ENCODE results near the gene GPATCH4. TPM values are rescaled to one million over a fixed set of nuclear protein-coding genes. Genes with fewer than 3 reads are reported as not detected.
A peak's percentile ranks its signal among the peaks of the same experiment; 100 is the strongest.

The GPATCH4 gene
- total and polyA plus RNA-seq, 10 of the 15 experiments (the other 5 are each of a cell fraction or from before 2014, with no cell fraction given) = 35.5 to 111 (median 73.9) TPM

DNA sequence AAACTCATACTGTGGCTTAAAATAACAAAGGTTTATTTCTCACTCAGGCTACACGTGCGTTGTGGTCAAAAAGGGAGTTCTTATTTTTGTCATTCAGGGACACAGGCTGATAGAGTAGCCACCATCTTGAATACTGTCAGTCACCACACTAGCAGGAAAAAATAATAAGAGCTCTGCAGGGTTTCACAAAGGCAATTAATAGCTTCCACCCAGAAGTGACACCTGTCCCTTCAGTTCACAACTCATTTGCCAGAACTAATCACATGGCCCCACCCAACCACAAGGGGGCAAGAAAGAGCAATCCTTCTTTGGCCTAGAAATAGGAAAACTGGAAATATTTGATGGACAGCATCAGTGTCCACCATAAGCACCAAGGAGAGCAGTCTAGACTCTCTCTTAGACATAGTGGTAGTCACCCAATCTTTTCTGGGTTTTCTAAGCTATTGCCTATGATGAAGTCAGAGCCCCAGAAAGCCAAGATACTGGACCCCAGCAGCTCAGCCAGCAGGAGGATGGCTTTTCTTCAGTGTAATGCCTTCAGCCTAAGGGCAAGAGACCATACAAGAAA lies 26.1 kb upstream of the GPATCH4 start (continued):
- TF ChIP-seq HDAC6 (IDR thresholded peaks at IDR 0.05; ENCODE audit: unreplicated experiment) (no peak), SIN3A (IDR thresholded peaks at IDR 0.05; ENCODE audit: low read depth, low read length) (no peak), SUZ12 (IDR thresholded peaks at IDR 0.05; ENCODE audit: unreplicated experiment) (no peak), PAX5 (IDR thresholded peaks at IDR 0.05; ENCODE audit: borderline replicate concordance, low read depth, low read length) (no peak), RAD21 (IDR thresholded peaks at IDR 0.05; ENCODE audit: insufficient read depth, low read depth, low read length) (peak; percentile 59), FOS (IDR thresholded peaks at IDR 0.05; ENCODE audit: borderline replicate concordance, extremely low read depth, insufficient read length) (no peak)

DNA sequence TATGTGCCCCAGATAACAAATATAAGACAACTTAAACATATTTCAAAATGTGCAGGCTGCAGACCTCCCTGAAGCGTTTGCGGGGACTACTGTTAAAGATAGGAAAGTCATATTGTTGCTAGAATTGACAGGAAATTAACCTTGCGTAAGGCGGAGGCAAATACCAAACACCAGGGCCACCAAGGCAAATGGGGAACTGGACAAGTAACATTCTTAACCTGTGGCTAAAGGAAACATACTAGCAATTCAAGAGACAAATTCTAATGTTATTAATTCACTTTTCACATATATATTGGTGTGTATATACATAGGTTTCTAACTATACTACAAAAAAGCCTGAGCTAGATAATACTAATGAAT lies 24.8 kb upstream of the GPATCH4 start:
- FAIRE-seq (no peak), ATAC-seq (no peak), DNase-seq (ENCODE audit: low read depth, low spot score) (no peak)
- ChIA-PET RAD21 (ENCODE audit: unreplicated experiment) (interaction anchor here (0.6 to 2.4 kb wide), 6 partner anchors 17 to 240 kb away, joined by 3 to 20 read pairs (median 4); no protein-coding TSS in a partner anchor), POLR2A (interaction anchor here (1.1 kb wide), 1 partner anchor 52 kb away, joined by 7 read pairs; no protein-coding TSS in a partner anchor), CTCF (interaction anchor here (0.8 to 9.2 kb wide), 21 partner anchors 11 to 264 kb away, joined by 3 to 208 read pairs (median 8); partner anchors contain the start of genes BCAN, CRABP2, NAXE and NES), SMC1A (ENCODE audit: uncharacterized antibody, unreplicated experiment) (interaction anchor here (0.8 to 3.0 kb wide), 11 partner anchors 11 to 100 kb away, joined by 3 to 18 read pairs (median 5); no protein-coding TSS in a partner anchor)
- TF ChIP-seq IRF3 (IDR thresholded peaks at IDR 0.05) (no peak), IRF4 (IDR thresholded peaks at IDR 0.05; ENCODE audit: low read depth, low read length) (no peak), DPF2 (IDR thresholded peaks at IDR 0.05) (no peak), IKZF2 (IDR thresholded peaks at IDR 0.05) (no peak), ELK1 (IDR thresholded peaks at IDR 0.05; ENCODE audit: low read depth, low read length) (no peak), SMARCA5 (IDR thresholded peaks at IDR 0.05) (no peak)
- TF ChIP-seq, protein P1, sequence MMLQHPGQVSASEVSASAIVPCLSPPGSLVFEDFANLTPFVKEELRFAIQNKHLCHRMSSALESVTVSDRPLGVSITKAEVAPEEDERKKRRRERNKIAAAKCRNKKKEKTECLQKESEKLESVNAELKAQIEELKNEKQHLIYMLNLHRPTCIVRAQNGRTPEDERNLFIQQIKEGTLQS (IDR thresholded peaks at IDR 0.05; ENCODE audit: borderline replicate concordance, extremely low read depth, low read depth, low read length) = no peak
- Histone ChIP-seq H3K79me2 (ENCODE audit: control insufficient read depth, insufficient read depth, low read length) (no peaks in the 10 kb centered on the region), H2AFZ (ENCODE audit: control insufficient read depth, low read depth, low read length) (no peak overlapping the region), H3K27ac (ENCODE audit: control insufficient read depth, insufficient read depth) (no peak overlapping the region), H3K36me3 (ENCODE audit: control insufficient read depth in 2 of 2, insufficient read depth in 2 of 2, low read length in 1 of 2) (no peaks in the 10 kb centered on the region), H3K27me3 (replicated peaks in 1 of 2; ENCODE audit: control insufficient read depth in 2 of 2, insufficient read depth in 2 of 2, low read length in 1 of 2) (peaks cover 10 to 18% of the 10 kb centered on the region in 2 experiments; a peak in 3 of 4 replicates), H3K4me1 (ENCODE audit: control insufficient read depth, insufficient read depth, low read length) (no peaks in the 10 kb centered on the region), H3K4me3 (no peak overlapping the region), H3K4me2 (ENCODE audit: control insufficient read depth, insufficient read depth) (no peak overlapping the region), H3K9me3 (replicated peaks; ENCODE audit: control insufficient read depth, insufficient read depth, low read length) (no peaks in the 10 kb centered on the region), H3K9ac (ENCODE audit: control insufficient read depth, insufficient read depth, low read length) (no peak overlapping the region), H4K20me1 (ENCODE audit: control insufficient read depth, insufficient read depth) (no peaks in the 10 kb centered on the region)
- WGBS (ENCODE audit: insufficient coverage, insufficient replicate concordance, low lambda C conversion rate, missing lambda C conversion rate) = 49% methylated on average over 4 of the region's 4 CpGs
- intact Hi-C loops (cut with micrococcal nuclease; ENCODE audit: unreplicated experiment) (loop anchor here (1.0 to 10.0 kb wide), 2 partner anchors 52 to 99 kb away; partner anchors contain the start of genes ISG20L2 and METTL25B), in situ Hi-C loops (cut with MboI) (no loop called here)
- BruUV-seq (replicated peaks) = no TSS peak
